Measurements from ENCODE around the gene GSG1L2.

GSG1L2 gene

GRCh38 chr17:9810100-9810949 is 11.6 kb downstream of the GSG1L2 start:
- no peaks in the 10 kb centered on the region for H3K36me3 ChIP-seq (ENCODE audit: control insufficient read depth in 2 of 2, insufficient read depth in 2 of 2, low read length in 2 of 2)
- H3K9me3 ChIP-seq (ENCODE audit: control insufficient read depth in 2 of 2, low read length in 2 of 2): peaks cover 0 to 6% of the 10 kb centered on the region in 2 donors
- H3K9ac ChIP-seq (ENCODE audit: low read length in 2 of 2): no peak overlapping the region
- no peak overlapping the region for H3K4me3 ChIP-seq (ENCODE audit: low read length in 2 of 2)
- no peaks in the 10 kb centered on the region for H3K27me3 ChIP-seq (ENCODE audit: control insufficient read depth in 1 of 2, insufficient read depth in 2 of 2, low read length in 2 of 2)
- no peak overlapping the region for H3K27ac ChIP-seq (ENCODE audit: low read length)
- H3K4me1 ChIP-seq (ENCODE audit: control insufficient read depth, insufficient read depth, low read length): no peaks in the 10 kb centered on the region

GRCh38 chr17:9809409-9809808 is 12.5 kb downstream of the GSG1L2 start:
- Histone ChIP-seq H3K36me3 (ENCODE audit: control insufficient read depth in 2 of 2, insufficient read depth in 2 of 2, low read length in 2 of 2) (no peaks in the 10 kb centered on the region), H3K27ac (ENCODE audit: low read length) (no peak overlapping the region), H3K4me3 (ENCODE audit: low read length in 2 of 2) (no peak overlapping the region), H3K9ac (ENCODE audit: low read length in 2 of 2) (no peak overlapping the region), H3K9me3 (ENCODE audit: control insufficient read depth in 2 of 2, low read length in 2 of 2) (peaks cover under 1 to 7% of the 10 kb centered on the region in 2 donors), H3K27me3 (ENCODE audit: control insufficient read depth in 1 of 2, insufficient read depth in 2 of 2, low read length in 2 of 2) (no peaks in the 10 kb centered on the region), H3K4me1 (ENCODE audit: control insufficient read depth, insufficient read depth, low read length) (no peaks in the 10 kb centered on the region)

DNA sequence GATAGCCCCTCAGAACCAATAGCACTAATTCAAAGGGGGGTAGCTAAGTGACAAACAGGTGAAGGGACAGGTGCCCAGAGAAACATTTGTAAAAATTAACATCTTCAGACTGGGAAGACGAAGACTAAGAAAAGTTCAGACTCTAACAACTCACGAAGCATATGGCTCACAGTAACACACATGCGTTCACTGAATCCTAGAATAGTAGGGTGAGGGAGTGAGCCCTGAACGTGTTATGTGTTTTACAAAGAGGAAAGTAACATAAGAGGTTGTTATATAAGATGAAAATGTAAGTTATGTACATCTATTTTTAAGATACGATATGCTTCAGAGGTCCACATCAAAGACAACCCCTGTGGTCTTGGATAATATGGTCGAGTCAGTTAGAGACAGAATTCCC is 15.2 kb downstream of the GSG1L2 start:
- Histone ChIP-seq H3K9me3 (ENCODE audit: control insufficient read depth in 2 of 2, low read length in 2 of 2) (peaks cover 7% of the 10 kb centered on the region in 2 donors), H3K4me3 (ENCODE audit: low read length in 2 of 2) (no peak overlapping the region), H3K27ac (ENCODE audit: low read length) (no peak overlapping the region), H3K4me1 (ENCODE audit: control insufficient read depth, insufficient read depth, low read length) (no peaks in the 10 kb centered on the region), H3K9ac (ENCODE audit: low read length in 2 of 2) (no peak overlapping the region), H3K27me3 (ENCODE audit: control insufficient read depth in 1 of 2, insufficient read depth in 2 of 2, low read length in 2 of 2) (peaks cover 0 to 2% of the 10 kb centered on the region in 2 donors), H3K36me3 (ENCODE audit: control insufficient read depth in 2 of 2, insufficient read depth in 2 of 2, low read length in 2 of 2) (no peaks in the 10 kb centered on the region)

DNA sequence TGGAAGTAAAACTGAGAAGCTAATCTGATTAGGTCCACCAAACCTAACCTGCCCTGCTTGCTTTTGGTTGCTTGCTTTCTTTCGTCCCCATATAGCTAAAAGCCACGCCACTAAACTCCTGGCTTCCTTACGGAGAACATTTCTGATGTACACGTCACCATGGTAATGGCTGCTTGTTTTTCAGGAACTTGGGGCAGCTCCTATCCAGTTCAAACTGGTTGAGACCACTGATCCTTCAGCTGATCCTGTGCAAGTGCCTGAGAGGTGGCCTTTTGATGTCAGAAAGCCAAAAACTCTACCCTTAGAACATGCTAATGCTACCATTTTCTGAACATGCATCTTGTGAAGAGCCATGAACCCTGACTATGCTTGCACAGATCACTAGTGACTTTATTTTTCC is 16.1 kb downstream of the GSG1L2 start:
- Histone ChIP-seq H3K27ac (ENCODE audit: low read length) (no peak overlapping the region), H3K4me1 (ENCODE audit: control insufficient read depth, insufficient read depth, low read length) (no peaks in the 10 kb centered on the region), H3K9me3 (ENCODE audit: control insufficient read depth in 2 of 2, low read length in 2 of 2) (peaks cover 7% of the 10 kb centered on the region in 2 donors), H3K4me3 (ENCODE audit: low read length in 2 of 2) (no peak overlapping the region), H3K27me3 (ENCODE audit: control insufficient read depth in 1 of 2, insufficient read depth in 2 of 2, low read length in 2 of 2) (peaks cover 0 to 2% of the 10 kb centered on the region in 2 donors), H3K9ac (ENCODE audit: low read length in 2 of 2) (no peak overlapping the region), H3K36me3 (ENCODE audit: control insufficient read depth in 2 of 2, insufficient read depth in 2 of 2, low read length in 2 of 2) (no peaks in the 10 kb centered on the region)

DNA sequence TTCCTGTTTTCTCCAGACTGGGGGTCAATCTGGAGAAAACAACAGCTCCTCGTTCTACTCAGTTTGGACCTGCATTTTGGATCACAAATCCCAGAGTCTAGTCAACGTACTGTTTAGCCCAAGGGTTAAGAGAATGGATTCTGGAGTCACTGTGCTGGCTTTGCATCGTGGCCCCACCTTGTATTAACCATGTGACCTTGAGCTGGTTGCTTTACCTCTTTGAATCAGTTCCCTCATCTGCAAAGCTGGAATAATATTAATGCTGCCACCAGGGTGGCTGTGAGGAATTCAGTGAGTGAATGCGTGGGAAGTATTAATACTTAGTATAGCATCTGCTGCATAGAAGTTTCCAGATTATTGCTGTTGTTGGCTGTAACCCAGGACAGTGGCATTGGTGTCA is 19.2 kb downstream of the GSG1L2 start:
- H3K27me3 ChIP-seq (ENCODE audit: control insufficient read depth in 1 of 2, insufficient read depth in 2 of 2, low read length in 2 of 2): peaks cover 0 to 2% of the 10 kb centered on the region in 2 donors
- no peak overlapping the region for H3K27ac ChIP-seq (ENCODE audit: low read length)
- H3K36me3 ChIP-seq (ENCODE audit: control insufficient read depth in 2 of 2, insufficient read depth in 2 of 2, low read length in 2 of 2): no peaks in the 10 kb centered on the region
- H3K9ac ChIP-seq (ENCODE audit: low read length in 2 of 2): no peak overlapping the region
- no peaks in the 10 kb centered on the region for H3K4me1 ChIP-seq (ENCODE audit: control insufficient read depth, insufficient read depth, low read length)
- no peak overlapping the region for H3K4me3 ChIP-seq (ENCODE audit: low read length in 2 of 2)
- H3K9me3 ChIP-seq (ENCODE audit: control insufficient read depth in 2 of 2, low read length in 2 of 2): peaks cover 7% of the 10 kb centered on the region in 2 donors

GRCh38 chr17:9802294-9802693 is 19.6 kb downstream of the GSG1L2 start:
- Histone ChIP-seq H3K4me3 (ENCODE audit: low read length in 2 of 2) (no peak overlapping the region), H3K9me3 (ENCODE audit: control insufficient read depth in 2 of 2, low read length in 2 of 2) (peaks cover 3 to 7% of the 10 kb centered on the region in 2 donors), H3K27me3 (ENCODE audit: control insufficient read depth in 1 of 2, insufficient read depth in 2 of 2, low read length in 2 of 2) (peaks cover 0 to 2% of the 10 kb centered on the region in 2 donors), H3K9ac (ENCODE audit: low read length in 2 of 2) (no peak overlapping the region), H3K4me1 (ENCODE audit: control insufficient read depth, insufficient read depth, low read length) (no peaks in the 10 kb centered on the region), H3K27ac (ENCODE audit: low read length) (no peak overlapping the region), H3K36me3 (ENCODE audit: control insufficient read depth in 2 of 2, insufficient read depth in 2 of 2, low read length in 2 of 2) (no peaks in the 10 kb centered on the region)

- Histone ChIP-seq H3K9ac (ENCODE audit: low read length in 2 of 2) (no peak overlapping the region), H3K27me3 (ENCODE audit: control insufficient read depth in 1 of 2, insufficient read depth in 2 of 2, low read length in 2 of 2) (peaks cover 0 to 2% of the 10 kb centered on the region in 2 donors), H3K4me1 (ENCODE audit: control insufficient read depth, insufficient read depth, low read length) (no peaks in the 10 kb centered on the region), H3K9me3 (ENCODE audit: control insufficient read depth in 2 of 2, low read length in 2 of 2) (peaks cover 3 to 7% of the 10 kb centered on the region in 2 donors), H3K27ac (ENCODE audit: low read length) (no peak overlapping the region), H3K4me3 (ENCODE audit: low read length in 2 of 2) (no peak overlapping the region), H3K36me3 (ENCODE audit: control insufficient read depth in 2 of 2, insufficient read depth in 2 of 2, low read length in 2 of 2) (no peaks in the 10 kb centered on the region)
Observed at GRCh38 chr17:9801505-9801904, 20.4 kb downstream of the GSG1L2 start.

- Histone ChIP-seq H3K27me3 (ENCODE audit: control insufficient read depth in 1 of 2, insufficient read depth in 2 of 2, low read length in 2 of 2) (no peaks in the 10 kb centered on the region), H3K27ac (ENCODE audit: low read length) (no peak overlapping the region), H3K9ac (ENCODE audit: low read length in 2 of 2) (no peak overlapping the region), H3K4me1 (ENCODE audit: control insufficient read depth, insufficient read depth, low read length) (no peaks in the 10 kb centered on the region), H3K4me3 (ENCODE audit: low read length in 2 of 2) (no peak overlapping the region), H3K36me3 (ENCODE audit: control insufficient read depth in 2 of 2, insufficient read depth in 2 of 2, low read length in 2 of 2) (no peaks in the 10 kb centered on the region), H3K9me3 (ENCODE audit: control insufficient read depth in 2 of 2, low read length in 2 of 2) (peaks cover 0 to 1% of the 10 kb centered on the region in 2 donors)
Observed at GRCh38 chr17:9798724-9799123, 23.2 kb downstream of the GSG1L2 start.

- Histone ChIP-seq H3K27me3 (ENCODE audit: control insufficient read depth in 1 of 2, insufficient read depth in 2 of 2, low read length in 2 of 2) (no peaks in the 10 kb centered on the region), H3K27ac (ENCODE audit: low read length) (no peak overlapping the region), H3K9me3 (ENCODE audit: control insufficient read depth in 2 of 2, low read length in 2 of 2) (no peaks in the 10 kb centered on the region), H3K9ac (ENCODE audit: low read length in 2 of 2) (no peak overlapping the region), H3K36me3 (ENCODE audit: control insufficient read depth in 2 of 2, insufficient read depth in 2 of 2, low read length in 2 of 2) (no peaks in the 10 kb centered on the region), H3K4me3 (ENCODE audit: low read length in 2 of 2) (no peak overlapping the region), H3K4me1 (ENCODE audit: control insufficient read depth, insufficient read depth, low read length) (no peaks in the 10 kb centered on the region)
Observed at GRCh38 chr17:9798008-9798407, 23.9 kb downstream of the GSG1L2 start.

DNA sequence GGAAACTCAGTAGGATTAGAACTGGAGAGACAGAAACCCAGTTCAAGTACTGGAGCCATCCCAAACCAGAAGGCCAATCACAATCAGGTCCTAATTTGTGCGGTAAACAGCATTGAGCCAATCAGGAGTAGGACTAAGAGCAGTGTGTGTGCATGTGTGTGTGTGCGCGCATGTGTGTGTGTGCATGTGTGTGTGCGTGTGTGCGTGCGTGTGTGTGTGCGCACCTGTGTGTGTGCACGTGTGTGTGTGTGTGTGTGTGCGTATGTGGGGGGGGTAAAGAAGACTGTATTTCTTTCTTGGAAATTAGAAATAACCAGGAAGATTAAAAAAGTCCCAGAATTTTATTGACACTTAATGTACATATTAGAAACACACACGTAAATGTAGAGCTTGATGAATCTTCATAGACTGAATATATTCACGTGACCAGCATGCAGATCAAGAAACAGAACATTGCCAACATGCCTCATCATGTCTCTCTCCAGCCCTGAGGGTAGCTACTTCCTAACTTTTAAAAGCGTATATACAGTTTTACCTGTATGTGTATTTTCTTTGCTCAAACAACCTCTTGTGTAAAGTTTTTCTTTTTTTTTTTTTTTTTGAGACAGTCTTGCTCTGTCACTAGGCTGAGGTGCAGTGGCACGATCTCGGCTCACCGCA is 29.6 kb downstream of the GSG1L2 start:
- Histone ChIP-seq H3K4me3 (ENCODE audit: low read length in 2 of 2) (no peak overlapping the region), H3K36me3 (ENCODE audit: control insufficient read depth in 2 of 2, insufficient read depth in 2 of 2, low read length in 2 of 2) (no peaks in the 10 kb centered on the region), H3K9ac (ENCODE audit: low read length in 2 of 2) (no peak overlapping the region), H3K9me3 (ENCODE audit: control insufficient read depth in 2 of 2, low read length in 2 of 2) (no peaks in the 10 kb centered on the region), H3K4me1 (ENCODE audit: control insufficient read depth, insufficient read depth, low read length) (peaks cover 16% of the 10 kb centered on the region), H3K27me3 (ENCODE audit: control insufficient read depth in 1 of 2, insufficient read depth in 2 of 2, low read length in 2 of 2) (no peaks in the 10 kb centered on the region), H3K27ac (ENCODE audit: low read length) (no peak overlapping the region)
